Progenitor cell of endocrine pancreas (in vitro differentiated cells): ENCODE data around the gene RTN4RL2. TPM values are rescaled to one million over a fixed set of nuclear protein-coding genes. Genes with fewer than 3 reads are reported as not detected.

Experiments used
- DNase-seq: peaks from one replicate; pipeline ENCODE4 v3.0.0; 2021; ENCODE audit warnings: low spot score; ENCODE audit not compliant: unreplicated experiment
- H3K27ac Mint-ChIP-seq: 2 replicates; pipeline ENCODE4 v1.8.0; 2021; ENCODE audit warnings: mild to moderate bottlenecking, moderate library complexity, mixed read lengths
- H3K27me3 Mint-ChIP-seq: 2 replicates; pipeline ENCODE4 v1.8.0; 2021; ENCODE audit warnings: mixed read lengths
- H3K36me3 Mint-ChIP-seq: 2 replicates; pipeline ENCODE4 v1.8.0; 2022; ENCODE audit warnings: mixed read lengths; ENCODE audit not compliant: insufficient read depth
- H3K4me1 Mint-ChIP-seq: 2 replicates; pipeline ENCODE4 v1.8.0; 2021; ENCODE audit warnings: low read depth, mixed read lengths
- H3K4me3 Mint-ChIP-seq: 2 replicates; pipeline ENCODE4 v1.8.0; 2021; ENCODE audit warnings: low read depth, mild to moderate bottlenecking, moderate library complexity, mixed read lengths
- H3K9me3 Mint-ChIP-seq: 2 replicates; pipeline ENCODE4 v1.8.0; 2021; ENCODE audit warnings: low read depth, mixed read lengths
- CTCF ChIP-seq: fragments of 200-600 bp; sonication (generic); IDR thresholded peaks from one replicate; pipeline ENCODE4 v1.5.0; 2021; ENCODE audit warnings: antibody characterized with exemption, mild to moderate bottlenecking; ENCODE audit not compliant: unreplicated experiment
- total RNA-seq: library from RNA; stranded (reverse); gene quantifications from 2 replicates; pipeline ENCODE4 v1.2.1, GENCODE V29; 2021

Gene RTN4RL2
- total RNA-seq, 1 donor from 2014 or later = 1.9 TPM

- H3K27ac Mint-ChIP-seq = no peak overlapping the region
- no peak overlapping the region for H3K4me3 Mint-ChIP-seq
- peaks cover under 1% of the 10 kb centered on the region for H3K4me1 Mint-ChIP-seq
- peaks cover 2% of the 10 kb centered on the region for H3K36me3 Mint-ChIP-seq
- H3K27me3 Mint-ChIP-seq = peaks cover 13% of the 10 kb centered on the region
- no peak for DNase-seq
- TF ChIP-seq CTCF = no peak
- no peaks in the 10 kb centered on the region for H3K9me3 Mint-ChIP-seq
These were observed 60.8 kb downstream of the RTN4RL2 start for GRCh38 chr11:57521116-57521515.

GRCh38 chr11:57523419-57523818 lies 63.1 kb downstream of the RTN4RL2 start:
- no peak overlapping the region for H3K4me3 Mint-ChIP-seq
- no peaks in the 10 kb centered on the region for H3K9me3 Mint-ChIP-seq
- TF ChIP-seq CTCF = no peak

More at GRCh38 chr11:57523419-57523818, 63.1 kb downstream of the RTN4RL2 start:
- peaks cover 5% of the 10 kb centered on the region for H3K27me3 Mint-ChIP-seq
- H3K36me3 Mint-ChIP-seq = peaks cover 2% of the 10 kb centered on the region
- H3K27ac Mint-ChIP-seq = peak overlapping the region; percentile 3
- H3K4me1 Mint-ChIP-seq = peaks cover 10% of the 10 kb centered on the region
- DNase-seq = no peak

Other genes starting within 250 kb of the RTN4RL2 start
- 0.12 TPM in 1 of 2 replicates, not detected in the other for gene APLNR, start 223.3 kb upstream of the RTN4RL2 start, total RNA-seq
- 99.8 and 108 TPM in 2 replicates for gene TNKS1BP1, start 135.6 kb upstream of the RTN4RL2 start, total RNA-seq
- 126 and 131 TPM in 2 replicates for gene SSRP1, start 124.6 kb upstream of the RTN4RL2 start, total RNA-seq
- gene P2RX3, start 122.2 kb upstream of the RTN4RL2 start, total RNA-seq = not detected in 2 replicates
- gene PRG3, start 79.4 kb upstream of the RTN4RL2 start, total RNA-seq = not detected in 2 replicates
- gene PRG2, start 69.9 kb upstream of the RTN4RL2 start, total RNA-seq = not detected in 2 replicates
- gene SLC43A3, start 33.4 kb upstream of the RTN4RL2 start, total RNA-seq = 21.5 and 24.6 TPM in 2 replicates
- gene SLC43A1, start 55.2 kb downstream of the RTN4RL2 start, total RNA-seq = 46.9 and 48.5 TPM in 2 replicates
- gene TIMM10, start 70.2 kb downstream of the RTN4RL2 start, total RNA-seq = 63.4 and 63.5 TPM in 2 replicates
- gene SMTNL1, start 77.1 kb downstream of the RTN4RL2 start, total RNA-seq = not detected in 2 replicates
- gene UBE2L6, start 107.1 kb downstream of the RTN4RL2 start, total RNA-seq = 30.6 and 34.3 TPM in 2 replicates
- gene SERPING1, start 137.2 kb downstream of the RTN4RL2 start, total RNA-seq = 190 and 196 TPM in 2 replicates
- gene YPEL4, start 189.4 kb downstream of the RTN4RL2 start, total RNA-seq = 0.22 TPM in 2 replicates
- gene CLP1, start 197.2 kb downstream of the RTN4RL2 start, total RNA-seq = 22.0 and 22.2 TPM in 2 replicates
- gene ZDHHC5, start 207.6 kb downstream of the RTN4RL2 start, total RNA-seq = 56.7 and 60.1 TPM in 2 replicates